HEK293 (cell line): ENCODE results near the gene DHX32.
"Not testable (repeated sequence)": the region's sequence is repeated elsewhere in the genome, so short reads cannot be mapped to it uniquely, and the experiment has no call there.

Experiments
- CTCF ChIA-PET: fragments of 350-600 bp; formaldehyde crosslinking; extraction: SDS; loops from one replicate; lab custom pipeline; 2021; ENCODE audit warnings: antibody characterized with exemption; lab: Yijun Ruan, JAX
- POLR2A ChIA-PET: fragments of 300-600 bp; formaldehyde crosslinking; extraction: SDS; loops from one replicate; lab custom pipeline; 2020; ENCODE audit warnings: antibody characterized with exemption, inconsistent platforms; lab: Yijun Ruan, JAX
- H3K27ac ChIP-seq: fragments of 200-500 bp; sonication (Bioruptor generic); 2 replicates; pipeline ENCODE4 v1.5.1; 2014; ENCODE audit warnings: low read depth, low read length, control low read depth, inconsistent platforms; ENCODE audit errors: extremely low read depth
- H3K36me3 ChIP-seq, 2 experiments: fragments of 200-500 bp in 1 of 2; sonication (Bioruptor generic) in 1 of 2; 1 replicate in 1 of 2; 2 replicates in 1 of 2; pipeline ENCODE4 v1.5.1; 2014 to 2017; ENCODE audit warnings: inconsistent platforms in 2 of 2, low read length in 2 of 2; ENCODE audit not compliant: control insufficient read depth in 2 of 2, insufficient read depth in 1 of 2
- H3K4me1 ChIP-seq: fragments of 200-500 bp; sonication (Bioruptor generic); 2 replicates; pipeline ENCODE4 v1.5.1; 2014; ENCODE audit warnings: mild to moderate bottlenecking, low read length, inconsistent platforms; ENCODE audit not compliant: control insufficient read depth, insufficient read depth
- H3K4me3 ChIP-seq: 2 replicates; pipeline ENCODE4 v1.5.1; 2011; ENCODE audit warnings: low read depth, mild to moderate bottlenecking, control low read depth, low read length, moderate library complexity
- H3K9me3 ChIP-seq: fragments of 200-500 bp; sonication (Bioruptor generic); 2 replicates; pipeline ENCODE4 v1.5.1; 2014; ENCODE audit warnings: low read depth, low read length, inconsistent platforms; ENCODE audit not compliant: control insufficient read depth, insufficient read depth
- HOXD13 ChIP-seq: sonication (generic); formaldehyde crosslinking; IDR thresholded peaks from 2 replicates; pipeline ENCODE4 v1.8.0; 2022; ENCODE audit warnings: missing genetic modification reagents, borderline replicate concordance
- SP3 ChIP-seq: fragments of 450-650 bp; formaldehyde crosslinking; IDR thresholded peaks from 2 replicates; pipeline ENCODE4 v1.5.1; 2016; ENCODE audit warnings: missing biosample characterization, missing genetic modification characterization
- SP7 ChIP-seq: fragments of 450-650 bp; formaldehyde crosslinking; IDR thresholded peaks from 2 replicates; pipeline ENCODE4 v1.5.1; 2016; ENCODE audit warnings: missing biosample characterization, missing genetic modification characterization
- YY1 ChIP-seq: fragments of 450-650 bp; formaldehyde crosslinking; IDR thresholded peaks from 2 replicates; pipeline ENCODE4 v1.5.1; 2018; ENCODE audit warnings: missing biosample characterization, missing genetic modification characterization
- ZBTB17 ChIP-seq: fragments of 450-650 bp; formaldehyde crosslinking; IDR thresholded peaks from 2 replicates; pipeline ENCODE4 v1.5.1; 2016; ENCODE audit warnings: missing biosample characterization, missing genetic modification characterization
- ZNF10 ChIP-seq: fragments of 450-650 bp; formaldehyde crosslinking; IDR thresholded peaks from 2 replicates; pipeline ENCODE4 v1.5.1; 2017; ENCODE audit warnings: missing biosample characterization, missing genetic modification characterization
- ZNF146 ChIP-seq: fragments of 450-650 bp; formaldehyde crosslinking; IDR thresholded peaks from 2 replicates; pipeline ENCODE4 v1.5.1; 2016; ENCODE audit warnings: missing biosample characterization, missing genetic modification characterization
- ZNF19 ChIP-seq: fragments of 450-650 bp; formaldehyde crosslinking; IDR thresholded peaks from 2 replicates; pipeline ENCODE4; 2016; ENCODE audit warnings: missing biosample characterization, missing genetic modification characterization, low read depth
- ZNF426 ChIP-seq: fragments of 450-650 bp; formaldehyde crosslinking; IDR thresholded peaks from 2 replicates; pipeline ENCODE4 v1.5.1; 2017; ENCODE audit warnings: missing biosample characterization, missing genetic modification characterization, mild to moderate bottlenecking, inconsistent platforms, moderate library complexity
- ZNF48 ChIP-seq: fragments of 450-650 bp; formaldehyde crosslinking; IDR thresholded peaks from 2 replicates; pipeline ENCODE4 v1.5.1; 2016; ENCODE audit warnings: missing biosample characterization, missing genetic modification characterization
- ZNF585B ChIP-seq: fragments of 450-650 bp; formaldehyde crosslinking; IDR thresholded peaks from 2 replicates; pipeline ENCODE4 v1.5.1; 2016; ENCODE audit warnings: missing biosample characterization, missing genetic modification characterization
- ZNF600 ChIP-seq: fragments of 450-650 bp; formaldehyde crosslinking; IDR thresholded peaks from 2 replicates; pipeline ENCODE4 v1.5.1; 2016; ENCODE audit warnings: missing biosample characterization, missing genetic modification characterization
- TF ChIP-seq, protein P1 (sequence below): fragments of 450-650 bp; formaldehyde crosslinking; IDR thresholded peaks from 2 replicates; pipeline ENCODE4 v1.5.1; 2016; ENCODE audit warnings: missing biosample characterization, missing genetic modification characterization, borderline replicate concordance
- TF ChIP-seq, protein P2 (sequence below): fragments of 450-650 bp; formaldehyde crosslinking; IDR thresholded peaks from 2 replicates; pipeline ENCODE4 v1.5.1; 2016; ENCODE audit warnings: missing biosample characterization, missing genetic modification characterization

Gene DHX32

DNA sequence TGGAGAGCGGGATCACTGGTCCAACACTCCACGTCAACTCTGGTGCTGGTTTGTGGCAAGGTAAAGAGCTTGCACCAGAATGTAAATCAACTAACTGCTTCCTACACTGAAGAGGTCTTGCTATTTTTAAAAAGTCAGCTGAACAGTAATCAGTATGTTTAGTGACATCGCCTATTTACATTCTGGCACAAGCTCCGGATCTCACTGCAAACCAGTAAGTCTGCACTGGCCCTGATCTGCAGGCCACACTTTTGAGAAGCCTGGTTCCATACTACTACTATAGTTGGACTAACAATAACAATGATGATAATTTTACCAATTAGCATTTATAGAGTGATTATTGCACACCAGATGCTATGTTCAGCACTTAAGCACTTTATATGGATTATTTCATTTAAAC is 8.3 kb upstream of the DHX32 start:
- H3K4me3 ChIP-seq, H3K4me1 ChIP-seq, POLR2A ChIA-PET, H3K9me3 ChIP-seq, H3K36me3 ChIP-seq, H3K27ac ChIP-seq: not testable (repeated sequence)
- 0 out of 2 replicates have a peak, but pooled peaks have one; percentile 26 for TF ChIP-seq ZBTB17 (tag by site-specific recombination)
- peak; percentile 81 for TF ChIP-seq ZNF600 (tag by site-specific recombination)
- CTCF ChIA-PET = interaction anchor here (0.6 kb wide), 1 partner anchor 26 kb away, joined by 3 read pairs; no protein-coding TSS in a partner anchor

DNA sequence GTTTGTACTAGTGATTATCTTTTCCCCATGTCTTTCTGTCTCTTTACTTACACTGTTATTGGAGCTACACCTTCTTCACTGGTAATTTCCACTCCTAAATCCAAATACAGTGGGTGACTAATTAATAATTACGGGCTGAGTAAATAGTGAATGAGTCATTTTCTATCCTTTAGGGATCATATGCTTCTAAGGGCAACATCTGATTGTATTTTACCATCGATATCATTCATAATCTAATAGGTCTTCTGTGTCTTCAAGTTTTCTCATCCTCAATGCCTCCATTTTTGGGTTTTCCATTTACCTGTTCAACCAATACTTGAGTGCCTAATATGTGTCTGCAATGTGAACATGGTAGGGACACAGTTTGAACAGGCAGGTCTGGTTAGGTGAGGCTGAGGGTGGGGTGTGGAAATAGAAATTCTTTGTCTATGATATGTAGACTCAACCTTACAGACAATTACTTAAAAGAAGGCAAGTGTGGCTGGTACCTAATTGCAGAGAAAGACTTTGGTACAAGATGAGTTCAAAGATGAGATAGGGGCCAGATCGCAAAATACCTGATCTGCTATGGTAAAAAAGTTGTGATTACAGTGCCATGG is 5.9 kb upstream of the DHX32 start:
- TF ChIP-seq SP7 (tag by site-specific recombination) = peak; percentile 79
- TF ChIP-seq ZNF426 (tag by site-specific recombination) = no peak
- no peak overlapping the region for H3K27ac ChIP-seq
- CTCF ChIA-PET = interaction anchor here (0.6 kb wide), 1 partner anchor 12 kb away, joined by 3 read pairs; no protein-coding TSS in a partner anchor
- H3K4me1 ChIP-seq = peaks cover 7% of the 10 kb centered on the region; the same call in 1 of the 2 replicates
- POLR2A ChIA-PET = no interaction called here
- peaks cover 0 to 7% of the 10 kb centered on the region in 2 experiments; a peak in 1 of 3 replicates for H3K36me3 ChIP-seq
- no peaks in the 10 kb centered on the region for H3K9me3 ChIP-seq
- H3K4me3 ChIP-seq = no peak overlapping the region

DNA sequence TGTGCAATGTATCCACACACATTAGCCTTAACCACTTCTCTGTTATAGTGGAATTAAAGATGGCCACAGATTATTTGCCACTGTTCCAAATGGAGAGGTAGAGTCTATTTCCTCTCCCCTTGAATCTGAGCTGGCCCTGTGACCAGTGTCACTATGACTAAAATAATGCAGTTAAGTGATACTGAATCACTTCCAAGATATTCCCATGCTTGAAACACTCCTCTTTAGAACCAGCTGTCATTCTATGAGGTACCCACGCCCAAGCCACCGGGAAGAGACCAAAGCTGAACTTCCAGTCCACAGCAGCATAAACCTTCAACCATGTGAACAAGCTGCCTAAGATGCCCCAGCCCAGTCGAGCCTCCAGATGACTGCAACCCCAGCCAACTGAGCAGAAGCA is 2.1 kb upstream of the DHX32 start:
- no peak overlapping the region for H3K4me3 ChIP-seq
- H3K27ac ChIP-seq = no peak overlapping the region
- 0 out of 2 replicates have a peak, but pooled peaks cover 3% of the 10 kb centered on the region for H3K4me1 ChIP-seq
- H3K9me3 ChIP-seq = no peaks in the 10 kb centered on the region
- ChIA-PET POLR2A (interaction anchor here (0.7 kb wide), 1 partner anchor 14 kb away, joined by 3 read pairs; no protein-coding TSS in a partner anchor), CTCF (interaction anchor here (0.6 kb wide), 1 partner anchor 320 kb away, joined by 3 read pairs; no protein-coding TSS in a partner anchor)
- TF ChIP-seq, protein P1, sequence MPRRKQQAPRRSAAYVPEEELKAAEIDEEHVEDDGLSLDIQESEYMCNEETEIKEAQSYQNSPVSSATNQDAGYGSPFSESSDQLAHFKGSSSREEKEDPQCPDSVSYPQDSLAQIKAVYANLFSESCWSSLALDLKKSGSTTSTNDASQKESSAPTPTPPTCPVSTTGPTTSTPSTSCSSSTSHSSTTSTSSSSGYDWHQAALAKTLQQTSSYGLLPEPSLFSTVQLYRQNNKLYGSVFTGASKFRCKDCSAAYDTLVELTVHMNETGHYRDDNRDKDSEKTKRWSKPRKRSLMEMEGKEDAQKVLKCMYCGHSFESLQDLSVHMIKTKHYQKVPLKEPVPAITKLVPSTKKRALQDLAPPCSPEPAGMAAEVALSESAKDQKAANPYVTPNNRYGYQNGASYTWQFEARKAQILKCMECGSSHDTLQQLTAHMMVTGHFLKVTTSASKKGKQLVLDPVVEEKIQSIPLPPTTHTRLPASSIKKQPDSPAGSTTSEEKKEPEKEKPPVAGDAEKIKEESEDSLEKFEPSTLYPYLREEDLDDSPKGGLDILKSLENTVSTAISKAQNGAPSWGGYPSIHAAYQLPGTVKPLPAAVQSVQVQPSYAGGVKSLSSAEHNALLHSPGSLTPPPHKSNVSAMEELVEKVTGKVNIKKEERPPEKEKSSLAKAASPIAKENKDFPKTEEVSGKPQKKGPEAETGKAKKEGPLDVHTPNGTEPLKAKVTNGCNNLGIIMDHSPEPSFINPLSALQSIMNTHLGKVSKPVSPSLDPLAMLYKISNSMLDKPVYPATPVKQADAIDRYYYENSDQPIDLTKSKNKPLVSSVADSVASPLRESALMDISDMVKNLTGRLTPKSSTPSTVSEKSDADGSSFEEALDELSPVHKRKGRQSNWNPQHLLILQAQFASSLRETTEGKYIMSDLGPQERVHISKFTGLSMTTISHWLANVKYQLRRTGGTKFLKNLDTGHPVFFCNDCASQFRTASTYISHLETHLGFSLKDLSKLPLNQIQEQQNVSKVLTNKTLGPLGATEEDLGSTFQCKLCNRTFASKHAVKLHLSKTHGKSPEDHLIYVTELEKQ (tag by site-specific recombination) = no peak
- TF ChIP-seq SP3 (tag by site-specific recombination) = no peak
- no peak for TF ChIP-seq YY1 (tag by site-specific recombination)
- no peak for TF ChIP-seq ZNF19
- TF ChIP-seq, protein P2, sequence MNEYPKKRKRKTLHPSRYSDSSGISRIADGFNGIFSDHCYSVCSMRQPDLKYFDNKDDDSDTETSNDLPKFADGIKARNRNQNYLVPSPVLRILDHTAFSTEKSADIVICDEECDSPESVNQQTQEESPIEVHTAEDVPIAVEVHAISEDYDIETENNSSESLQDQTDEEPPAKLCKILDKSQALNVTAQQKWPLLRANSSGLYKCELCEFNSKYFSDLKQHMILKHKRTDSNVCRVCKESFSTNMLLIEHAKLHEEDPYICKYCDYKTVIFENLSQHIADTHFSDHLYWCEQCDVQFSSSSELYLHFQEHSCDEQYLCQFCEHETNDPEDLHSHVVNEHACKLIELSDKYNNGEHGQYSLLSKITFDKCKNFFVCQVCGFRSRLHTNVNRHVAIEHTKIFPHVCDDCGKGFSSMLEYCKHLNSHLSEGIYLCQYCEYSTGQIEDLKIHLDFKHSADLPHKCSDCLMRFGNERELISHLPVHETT (tag by site-specific recombination) = no peak
- no peak for TF ChIP-seq HOXD13 (CRISPR knock-in tag)
- TF ChIP-seq ZNF585B (tag by site-specific recombination) = no peak
- TF ChIP-seq ZNF146 = no peak
- no peak for TF ChIP-seq ZNF48 (tag by site-specific recombination)
- TF ChIP-seq ZNF10 (tag by site-specific recombination) = no peak
- peaks cover 0 to 7% of the 10 kb centered on the region in 2 experiments; a peak in 2 of 3 replicates for H3K36me3 ChIP-seq
